Measurements from ENCODE around the gene KDM1A.

DNA sequence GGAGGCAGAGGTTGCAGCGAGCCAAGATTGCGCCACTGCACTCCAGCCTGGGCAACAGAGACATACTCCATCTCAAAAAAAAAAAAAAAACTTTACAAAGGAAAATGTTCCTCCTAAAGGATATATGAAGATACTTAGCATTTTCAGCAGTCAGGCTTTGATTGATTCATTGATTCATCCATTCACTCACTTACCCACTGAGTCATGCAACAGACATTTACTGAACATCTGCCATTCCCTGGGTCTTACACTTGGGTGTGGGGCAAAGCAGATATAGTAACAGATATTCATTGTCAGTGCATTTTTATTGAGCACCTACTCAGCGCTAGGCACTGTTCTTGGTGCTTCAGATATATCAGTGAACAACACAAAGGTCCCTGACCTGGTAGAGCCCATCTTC is 41.0 kb upstream of the KDM1A start:
- TF ChIP-seq ZFX (CRISPR knock-in tag; IDR thresholded peaks at IDR 0.05; ENCODE audit: low read depth) (no peak), ZNF121 (CRISPR knock-in tag; IDR thresholded peaks at IDR 0.05) (no peak), ZBTB44 (CRISPR knock-in tag; IDR thresholded peaks at IDR 0.05) (no peak), EZH2 (conservative IDR thresholded peaks at IDR 0.05; ENCODE audit: low read depth, low read length) (no peak), TBL1XR1 (IDR thresholded peaks at IDR 0.05; ENCODE audit: borderline replicate concordance, low read length, partially characterized antibody) (no peak), AKAP8 (CRISPR knock-in tag; IDR thresholded peaks at IDR 0.05) (no peak), ASH2L (IDR thresholded peaks at IDR 0.05; ENCODE audit: insufficient read length, low read depth, low read length) (no peak), CBFB (CRISPR knock-in tag; IDR thresholded peaks at IDR 0.05) (no peak)

Data from HepG2 (cell line).